ENCODE results near the gene C10orf53.

C10orf53 gene

DNA sequence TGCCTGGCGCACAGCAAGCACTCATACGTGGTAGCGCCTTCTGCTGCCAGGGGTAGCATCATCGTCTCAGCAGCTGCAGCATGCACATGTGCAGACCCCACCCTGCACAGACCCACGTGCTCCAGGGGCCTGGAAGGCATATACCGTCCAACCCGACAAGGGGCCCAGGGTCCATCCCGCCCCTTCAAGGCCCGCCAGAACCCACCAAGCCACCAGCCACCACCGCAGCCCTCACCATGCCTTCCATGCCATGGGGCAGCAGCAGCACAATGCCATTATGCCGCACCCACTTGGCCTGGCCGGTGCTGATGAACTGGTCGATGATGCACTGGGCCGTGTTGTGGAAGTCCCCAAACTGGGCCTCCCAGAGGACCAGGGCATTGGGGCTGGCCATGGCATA, 60.0 kb downstream of the C10orf53 start:
- no peak for DNase-seq

DNA sequence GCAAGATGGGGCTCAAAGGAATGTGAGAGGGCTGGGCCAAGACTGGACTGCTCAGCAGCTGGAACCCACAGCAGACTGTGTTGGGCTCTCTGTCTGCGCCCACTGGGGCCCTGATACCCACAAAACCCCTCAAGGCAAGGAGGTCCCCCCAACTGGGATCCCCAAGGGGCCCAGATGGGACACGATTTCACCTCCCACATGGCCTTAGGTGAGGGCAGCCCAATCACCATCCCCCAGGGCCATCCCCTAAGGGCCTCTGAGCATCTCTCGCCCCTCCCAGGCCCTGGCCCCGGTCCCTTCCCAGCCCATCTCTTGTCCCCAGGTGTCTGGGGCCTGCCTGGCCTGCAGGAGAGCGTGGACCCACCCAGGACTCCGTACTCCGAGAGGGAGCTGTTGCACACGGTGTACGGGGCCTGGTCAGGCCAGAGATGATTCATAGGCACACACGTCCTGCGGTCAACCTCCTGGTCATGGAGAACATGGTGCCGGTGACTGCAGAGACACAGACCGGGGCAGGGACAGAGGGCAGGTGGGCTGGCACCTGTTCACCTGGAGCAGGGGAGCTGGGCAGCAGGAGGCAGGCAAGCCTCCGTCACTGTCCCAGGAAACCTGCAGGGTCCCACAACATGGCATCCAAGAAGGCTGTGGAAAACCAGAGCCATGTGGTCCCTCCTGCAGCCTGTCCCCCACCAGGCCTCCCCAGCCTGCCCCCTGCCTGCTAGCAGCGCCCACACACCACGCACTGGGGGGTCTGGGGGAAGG, 61.1 kb downstream of the C10orf53 start:
- DNase-seq: no peak

DNA sequence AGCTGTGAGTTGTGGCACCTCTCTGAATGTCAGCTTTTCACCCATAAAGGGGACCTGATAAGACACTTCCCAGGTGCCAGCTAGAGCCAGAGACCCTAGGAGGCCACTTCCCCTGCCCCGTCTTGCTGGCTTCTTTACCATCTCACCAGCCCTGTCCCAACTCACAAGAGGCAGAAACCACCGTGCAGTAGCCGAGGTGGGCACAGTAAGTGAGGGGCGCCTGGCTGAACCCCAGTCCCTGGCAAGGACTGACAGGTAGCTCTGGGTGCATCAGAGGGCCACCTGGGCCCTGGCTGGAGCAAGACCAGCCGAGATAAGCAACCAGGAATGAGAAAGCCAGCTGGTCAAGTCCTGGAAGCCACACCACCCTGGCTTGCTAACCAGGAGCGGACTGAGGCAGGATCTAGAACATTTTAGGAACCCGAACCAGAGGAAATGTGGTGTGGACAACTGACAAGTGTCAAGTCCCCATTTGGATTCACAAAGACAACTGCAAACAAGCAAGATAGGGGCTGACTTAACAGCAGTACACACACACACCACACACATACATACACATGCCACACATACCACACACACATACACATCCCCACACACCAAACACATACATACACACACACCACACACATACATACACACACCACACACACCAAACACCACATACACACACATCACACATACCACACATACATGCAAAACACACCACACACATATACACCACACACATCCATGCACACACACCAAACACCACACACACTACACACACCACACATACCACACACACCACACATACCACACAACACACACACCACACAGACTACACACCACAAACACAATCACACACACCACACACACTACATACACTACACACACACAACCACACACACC, 61.9 kb downstream of the C10orf53 start:
- DNase-seq: no peak

DNA sequence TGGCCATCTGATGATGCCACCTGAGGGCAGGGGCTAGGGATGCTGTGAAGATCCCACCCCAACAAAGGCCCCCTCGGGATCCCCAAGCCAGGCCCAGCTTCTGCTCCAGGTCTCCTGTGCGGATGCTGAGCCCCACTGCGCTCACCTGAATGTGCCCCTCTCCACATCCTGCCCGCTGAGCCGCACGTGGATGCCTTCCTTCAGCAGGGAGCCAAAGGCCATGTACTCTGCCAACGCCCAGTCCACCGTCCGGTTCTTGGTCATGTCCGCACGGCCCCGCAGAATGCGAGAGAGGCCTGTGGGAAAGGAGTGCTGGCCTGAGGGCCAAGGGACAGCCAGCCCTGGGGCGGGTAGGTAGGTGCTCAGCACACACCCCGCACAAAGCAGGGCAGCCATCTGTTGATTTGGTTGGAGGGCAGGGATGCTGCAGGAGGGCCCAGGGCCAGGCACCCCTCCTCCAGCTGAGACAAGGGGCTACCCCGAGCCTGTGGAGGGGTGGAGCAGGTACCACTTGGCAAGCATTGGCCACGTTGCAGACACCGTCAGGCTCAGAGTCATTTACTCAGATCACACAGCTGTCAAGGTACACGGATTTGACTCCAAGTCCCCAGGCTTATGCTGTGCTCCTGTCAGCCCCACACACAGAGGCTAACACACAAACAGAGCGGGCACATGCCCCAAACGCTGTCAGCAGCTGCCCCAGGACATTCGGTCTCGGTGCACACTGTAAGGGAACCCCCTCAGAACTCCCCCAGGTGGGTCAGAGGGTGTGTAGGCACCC, 63.4 kb downstream of the C10orf53 start:
- no peak for DNase-seq

DNA sequence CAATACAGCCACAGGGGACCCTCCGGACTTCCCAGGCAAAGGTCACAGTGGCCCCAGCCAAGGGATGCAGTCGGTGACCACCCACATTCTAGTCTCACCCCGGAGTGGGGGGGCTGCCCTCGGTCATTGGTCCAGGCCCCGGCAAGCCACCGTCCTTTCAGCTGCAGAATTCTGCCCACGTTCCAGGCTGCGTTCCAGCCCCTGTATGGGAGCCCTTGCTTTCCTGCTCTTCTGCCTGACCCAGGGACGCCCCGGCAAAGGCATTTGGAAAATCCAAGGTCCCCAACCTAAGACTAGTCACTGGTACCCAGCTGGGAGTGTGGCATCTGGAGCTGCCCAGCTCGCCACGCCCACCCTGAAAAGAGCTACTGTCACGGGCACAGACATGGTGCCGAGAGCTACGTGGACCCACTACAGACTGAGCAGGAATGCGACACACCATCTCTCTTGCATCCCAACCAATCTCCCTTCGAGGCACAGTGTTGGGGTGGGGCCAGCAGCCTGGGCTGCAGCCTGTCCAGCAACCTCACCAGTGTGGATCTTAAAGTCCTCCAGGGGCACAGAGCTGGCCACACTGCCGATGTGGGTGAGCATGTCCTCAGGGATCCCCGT, 64.1 kb downstream of the C10orf53 start:
- no peak for DNase-seq

DNA sequence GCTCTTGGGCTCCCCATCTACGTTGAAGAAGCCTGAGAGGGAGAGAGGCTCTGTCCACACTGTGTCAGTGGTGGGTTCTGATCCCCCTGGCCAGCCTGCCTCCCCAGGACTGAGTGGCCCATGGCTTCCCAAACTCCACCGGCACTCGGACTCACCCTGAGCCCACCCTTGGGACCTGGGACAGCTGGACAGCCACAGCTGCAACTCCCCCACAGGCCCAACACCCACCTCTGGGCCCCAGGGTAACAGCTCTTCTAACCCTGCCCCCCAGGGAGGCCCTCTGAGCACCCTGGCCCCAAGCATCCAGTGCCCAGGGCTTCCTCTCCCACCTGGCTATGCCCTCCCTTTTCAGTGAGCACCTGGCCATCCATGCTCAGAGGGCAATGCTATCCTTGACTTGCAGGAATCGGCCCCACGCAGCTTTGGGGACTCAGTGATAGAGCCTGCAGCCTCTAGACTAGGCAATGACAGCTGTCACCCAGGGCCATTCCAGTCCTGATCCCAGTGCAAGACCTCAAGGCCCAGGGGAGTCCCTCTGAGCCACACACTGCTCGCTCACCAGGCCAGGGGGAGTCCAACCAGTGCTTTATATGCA, 64.7 kb downstream of the C10orf53 start:
- DNase-seq: no peak

DNA sequence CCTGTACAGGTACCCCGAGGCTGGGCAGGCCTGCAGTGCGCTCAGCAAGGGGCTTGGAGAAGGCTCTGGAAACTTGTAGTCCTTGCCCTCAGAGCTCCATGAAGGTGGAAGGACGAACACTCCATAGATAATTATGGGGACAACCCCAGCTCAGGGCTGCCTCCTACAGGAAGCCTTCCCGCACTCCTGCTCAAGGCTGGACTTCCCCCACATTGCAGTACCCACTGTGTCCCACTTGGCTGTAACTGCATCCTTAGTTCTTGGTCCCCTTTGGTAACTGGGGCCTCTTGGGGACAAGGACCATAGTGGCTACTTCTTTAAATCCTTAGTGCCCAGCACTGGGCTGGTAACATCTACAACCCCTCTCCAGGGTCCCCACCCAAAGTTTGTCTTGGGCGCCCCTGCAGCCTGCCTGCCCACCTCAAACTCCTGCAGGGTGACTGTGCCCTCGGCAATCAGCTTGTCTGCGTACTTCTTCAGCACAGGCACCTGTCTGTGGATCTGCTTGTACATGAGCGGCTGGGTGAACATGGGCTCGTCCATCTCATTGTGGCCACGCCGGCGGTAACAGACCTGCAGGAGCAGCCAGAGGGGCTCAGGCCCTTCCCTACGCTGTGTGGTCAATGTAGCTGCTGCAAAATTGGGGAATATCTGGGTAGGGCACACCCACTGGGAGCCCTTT, 65.6 kb downstream of the C10orf53 start:
- DNase-seq: no peak

DNA sequence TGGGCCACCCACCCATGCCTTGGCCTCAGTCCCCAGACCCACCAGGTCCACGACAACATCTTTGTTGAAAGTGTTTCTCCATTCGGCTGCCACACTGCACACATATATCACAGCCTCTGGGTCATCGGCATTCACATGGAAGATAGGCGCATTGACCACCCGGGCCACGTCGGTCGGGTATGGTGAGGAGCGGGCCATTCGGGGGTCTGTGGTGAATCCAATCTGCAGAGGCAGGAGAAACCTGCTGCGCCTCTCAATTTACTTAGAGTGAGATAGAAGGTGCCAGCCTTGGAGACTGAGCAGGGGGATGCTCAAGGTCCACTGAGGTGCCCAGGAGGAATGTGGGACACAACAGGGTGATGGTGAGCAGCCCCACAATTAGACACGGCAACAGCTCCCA, 66.3 kb downstream of the C10orf53 start:
- DNase-seq: no peak

DNA sequence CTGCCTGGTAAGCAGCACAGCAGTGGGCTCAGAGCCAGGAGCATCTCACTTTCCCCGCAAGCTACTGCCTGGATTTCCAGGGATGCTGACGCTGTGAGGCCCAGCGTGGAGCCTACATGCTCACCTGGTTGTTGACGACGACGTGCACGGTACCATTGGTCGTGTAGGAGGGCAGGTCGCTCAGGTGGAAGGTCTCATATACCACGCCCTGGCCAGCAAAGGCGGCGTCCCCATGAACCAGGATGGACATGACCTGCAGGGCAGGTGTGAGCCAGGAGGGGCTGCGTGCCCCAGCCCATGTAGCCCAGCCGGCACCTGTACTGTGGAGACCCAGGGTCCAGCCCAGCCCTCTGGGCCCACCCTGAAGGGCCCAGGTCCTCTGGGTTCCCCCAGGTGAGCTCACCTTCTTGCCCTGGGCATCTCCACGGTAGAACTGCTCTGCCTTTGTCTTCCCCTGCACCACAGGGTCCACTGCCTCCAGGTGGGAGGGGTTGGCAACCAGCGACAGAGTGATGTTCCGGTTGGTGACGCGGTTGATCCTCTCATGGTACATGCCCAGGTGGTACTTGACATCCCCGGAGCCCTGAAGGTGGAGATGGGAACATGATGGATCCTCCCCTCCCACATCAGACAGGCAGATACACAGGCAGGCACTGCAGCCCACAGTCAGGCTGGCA, 67.3 kb downstream of the C10orf53 start:
- no peak for DNase-seq

Data from amniotic stem cell (primary cell).